ENCODE results near the gene NPTN.

Gene NPTN

GRCh38 chr15:73540161-73540560 lies 93.0 kb downstream of the NPTN start:
- TF ChIP-seq SIN3A (IDR thresholded peaks at IDR 0.05; ENCODE audit: borderline replicate concordance, insufficient read depth, low read length), result no peak
- TF ChIP-seq REST (IDR thresholded peaks at IDR 0.05; ENCODE audit: insufficient read depth in 1 of 2, low read depth in 2 of 2, low read length in 2 of 2), result no peak
- no peak for TF ChIP-seq POLR2AphosphoS5 (IDR thresholded peaks at IDR 0.05; ENCODE audit: low read depth, low read length)
- TF ChIP-seq FOXP2 (optimal IDR thresholded peaks at IDR 0.05; ENCODE audit: borderline replicate concordance, extremely low read depth, extremely low read length, insufficient read depth), result no peak
- no peak for TF ChIP-seq TAF1 (IDR thresholded peaks at IDR 0.05; ENCODE audit: borderline replicate concordance, insufficient read depth, low read length)

- no peak for TF ChIP-seq REST (IDR thresholded peaks at IDR 0.05; ENCODE audit: insufficient read depth in 1 of 2, low read depth in 2 of 2, low read length in 2 of 2)
- TF ChIP-seq FOXP2 (optimal IDR thresholded peaks at IDR 0.05; ENCODE audit: borderline replicate concordance, extremely low read depth, extremely low read length, insufficient read depth), result no peak
- no peak for TF ChIP-seq POLR2AphosphoS5 (IDR thresholded peaks at IDR 0.05; ENCODE audit: low read depth, low read length)
- no peak for TF ChIP-seq TAF1 (IDR thresholded peaks at IDR 0.05; ENCODE audit: borderline replicate concordance, insufficient read depth, low read length)
- no peak for TF ChIP-seq SIN3A (IDR thresholded peaks at IDR 0.05; ENCODE audit: borderline replicate concordance, insufficient read depth, low read length)
These were observed 93.7 kb downstream of the NPTN start for GRCh38 chr15:73539212-73540128.

- no peak for TF ChIP-seq TAF1 (IDR thresholded peaks at IDR 0.05; ENCODE audit: borderline replicate concordance, insufficient read depth, low read length)
- no peak for TF ChIP-seq POLR2AphosphoS5 (IDR thresholded peaks at IDR 0.05; ENCODE audit: low read depth, low read length)
- no peak for TF ChIP-seq SIN3A (IDR thresholded peaks at IDR 0.05; ENCODE audit: borderline replicate concordance, insufficient read depth, low read length)
These were observed 94.5 kb downstream of the NPTN start for GRCh38 chr15:73538563-73539211.

- TF ChIP-seq REST (IDR thresholded peaks at IDR 0.05; ENCODE audit: insufficient read depth in 1 of 2, low read depth in 2 of 2, low read length in 2 of 2) (no peak), TAF1 (IDR thresholded peaks at IDR 0.05; ENCODE audit: borderline replicate concordance, insufficient read depth, low read length) (no peak), POLR2AphosphoS5 (IDR thresholded peaks at IDR 0.05; ENCODE audit: low read depth, low read length) (no peak), SIN3A (IDR thresholded peaks at IDR 0.05; ENCODE audit: borderline replicate concordance, insufficient read depth, low read length) (no peak), FOXP2 (optimal IDR thresholded peaks at IDR 0.05; ENCODE audit: borderline replicate concordance, extremely low read depth, extremely low read length, insufficient read depth) (no peak)
These were observed 95.1 kb downstream of the NPTN start for GRCh38 chr15:73538123-73538522.

GRCh38 chr15:73530649-73531048 lies 102.5 kb downstream of the NPTN start:
- TF ChIP-seq SIN3A (IDR thresholded peaks at IDR 0.05; ENCODE audit: borderline replicate concordance, insufficient read depth, low read length) (no peak), FOXP2 (optimal IDR thresholded peaks at IDR 0.05; ENCODE audit: borderline replicate concordance, extremely low read depth, extremely low read length, insufficient read depth) (no peak), REST (IDR thresholded peaks at IDR 0.05; ENCODE audit: insufficient read depth in 1 of 2, low read depth in 2 of 2, low read length in 2 of 2) (no peak), POLR2AphosphoS5 (IDR thresholded peaks at IDR 0.05; ENCODE audit: low read depth, low read length) (no peak), TAF1 (IDR thresholded peaks at IDR 0.05; ENCODE audit: borderline replicate concordance, insufficient read depth, low read length) (no peak)
